GM18498 (cell line): ENCODE results near the gene DZIP1L.
A peak's percentile ranks its signal among the peaks of the same experiment; 100 is the strongest.

Experiments
- ATAC-seq: cut with Tn5 transposase; IDR thresholded peaks from one replicate; pipeline ENCODE4 v1.9.1; 2021; ENCODE audit warnings: mild to moderate bottlenecking, moderate library complexity; ENCODE audit not compliant: unreplicated experiment

Gene DZIP1L

GRCh38 chr3:138070006-138070405 lies 45.4 kb downstream of the DZIP1L start:
- ATAC-seq: no peak

- ATAC-seq: peak; percentile 82
Observed at GRCh38 chr3:138068579-138069174, 46.7 kb downstream of the DZIP1L start.

GRCh38 chr3:138068046-138068445 lies 47.4 kb downstream of the DZIP1L start:
- ATAC-seq: no peak

GRCh38 chr3:138066972-138067371 lies 48.4 kb downstream of the DZIP1L start:
- no peak for ATAC-seq

- peak; percentile 81 for ATAC-seq
Observed at GRCh38 chr3:138066383-138066782, 49.0 kb downstream of the DZIP1L start.

GRCh38 chr3:138065949-138066348 lies 49.5 kb downstream of the DZIP1L start:
- peak; percentile 1 for ATAC-seq

GRCh38 chr3:138063416-138063815 lies 52.0 kb downstream of the DZIP1L start:
- ATAC-seq: no peak

- no peak for ATAC-seq
Observed at GRCh38 chr3:138062626-138063025, 52.8 kb downstream of the DZIP1L start.

GRCh38 chr3:138062037-138062436 lies 53.4 kb downstream of the DZIP1L start:
- ATAC-seq: no peak

- ATAC-seq: peak; percentile 81
Observed at GRCh38 chr3:138060792-138061191, 54.6 kb downstream of the DZIP1L start.

GRCh38 chr3:138059261-138059660 lies 56.1 kb downstream of the DZIP1L start:
- no peak for ATAC-seq

GRCh38 chr3:138057384-138057783 lies 58.0 kb downstream of the DZIP1L start:
- no peak for ATAC-seq

- ATAC-seq: no peak
Observed at GRCh38 chr3:138054057-138054456, 61.4 kb downstream of the DZIP1L start.

GRCh38 chr3:138051947-138052802 lies 63.2 kb downstream of the DZIP1L start:
- ATAC-seq: peak; percentile 85

GRCh38 chr3:138049157-138049919 lies 66.1 kb downstream of the DZIP1L start:
- ATAC-seq: no peak

- ATAC-seq: no peak
Observed at GRCh38 chr3:138047596-138048158, 67.7 kb downstream of the DZIP1L start.

GRCh38 chr3:138046955-138047354 lies 68.5 kb downstream of the DZIP1L start:
- no peak for ATAC-seq

GRCh38 chr3:138046085-138046484 lies 69.3 kb downstream of the DZIP1L start:
- ATAC-seq: no peak

- ATAC-seq: no peak
Observed at GRCh38 chr3:138043266-138044029, 72.0 kb downstream of the DZIP1L start.

GRCh38 chr3:138042043-138042442 lies 73.4 kb downstream of the DZIP1L start:
- no peak for ATAC-seq
